ENCODE results near the gene RUNX3.

RUNX3 gene

GRCh38 chr1:24928689-24929397 is 1.2 kb downstream of the RUNX3 start:
- DNase-seq = peak; percentile 72

- DNase-seq = peak; percentile 42
These were observed 1.9 kb downstream of the RUNX3 start for GRCh38 chr1:24927988-24928688.

GRCh38 chr1:24927473-24927872 is 2.6 kb downstream of the RUNX3 start:
- DNase-seq = no peak

GRCh38 chr1:24926563-24927249 is 3.4 kb downstream of the RUNX3 start:
- peak; percentile 39 for DNase-seq

- DNase-seq = no peak
These were observed 4.1 kb downstream of the RUNX3 start for GRCh38 chr1:24925963-24926362.

- peak; percentile 90 for DNase-seq
These were observed 4.8 kb downstream of the RUNX3 start for GRCh38 chr1:24925082-24925779.

GRCh38 chr1:24923485-24924113 is 6.5 kb downstream of the RUNX3 start:
- peak; percentile 62 for DNase-seq

GRCh38 chr1:24921938-24922662 is 8.0 kb downstream of the RUNX3 start:
- DNase-seq = peak; percentile 71

GRCh38 chr1:24921412-24921811 is 8.7 kb downstream of the RUNX3 start:
- no peak for DNase-seq

- DNase-seq = no peak
These were observed 9.5 kb downstream of the RUNX3 start for GRCh38 chr1:24920533-24920925.

- no peak for DNase-seq
These were observed 10.1 kb downstream of the RUNX3 start for GRCh38 chr1:24919791-24920532.

- no peak for DNase-seq
These were observed 11.0 kb downstream of the RUNX3 start for GRCh38 chr1:24918995-24919605.

- no peak for DNase-seq
These were observed 11.7 kb downstream of the RUNX3 start for GRCh38 chr1:24918370-24918769.

GRCh38 chr1:24917327-24918074 is 12.6 kb downstream of the RUNX3 start:
- DNase-seq = no peak

- peak; percentile 47 for DNase-seq
These were observed 14.1 kb downstream of the RUNX3 start for GRCh38 chr1:24915816-24916602.

- no peak for DNase-seq
These were observed 15.6 kb downstream of the RUNX3 start for GRCh38 chr1:24914226-24915069.

GRCh38 chr1:24913616-24914225 is 16.4 kb downstream of the RUNX3 start:
- DNase-seq = no peak

GRCh38 chr1:24913274-24913604 is 16.8 kb downstream of the RUNX3 start:
- no peak for DNase-seq
